GM23338 (cell line): ENCODE results near the gene TTC39A.

Experiments
- CREB1 ChIP-seq: fragments of 250-450 bp; sonication (Bioruptor Pico); IDR thresholded peaks from 2 replicates; pipeline ENCODE4 v1.5.0; 2020; ENCODE audit warnings: low read depth, mild to moderate bottlenecking, moderate library complexity
- EZH2 ChIP-seq: fragments of 200-600 bp; sonication (generic); IDR thresholded peaks from one replicate; pipeline ENCODE4 v1.8.0; 2017; ENCODE audit warnings: antibody characterized with exemption, mild to moderate bottlenecking, low read depth; ENCODE audit not compliant: unreplicated experiment
- EZH2phosphoT487 ChIP-seq: fragments of 200-600 bp; sonication (generic); IDR thresholded peaks from one replicate; pipeline ENCODE4 v1.8.1; 2018; ENCODE audit warnings: antibody characterized with exemption; ENCODE audit not compliant: unreplicated experiment
- JUNB ChIP-seq: IDR thresholded peaks from one replicate; pipeline ENCODE4 v1.6.1; 2016; ENCODE audit warnings: antibody characterized with exemption; ENCODE audit not compliant: unreplicated experiment
- NANOG ChIP-seq: IDR thresholded peaks from 2 replicates; pipeline ENCODE4 v1.6.1; 2016; ENCODE audit warnings: antibody characterized with exemption, borderline replicate concordance
- POLR2AphosphoS5 ChIP-seq: IDR thresholded peaks from 2 replicates; pipeline ENCODE4 v1.6.1; 2016; ENCODE audit warnings: antibody characterized with exemption, low read depth
- REST ChIP-seq: IDR thresholded peaks from one replicate; pipeline ENCODE4 v1.6.1; 2018; ENCODE audit warnings: antibody characterized with exemption; ENCODE audit not compliant: unreplicated experiment
- STAT1 ChIP-seq: IDR thresholded peaks from one replicate; pipeline ENCODE4 v1.6.1; 2016; ENCODE audit warnings: antibody characterized with exemption; ENCODE audit not compliant: unreplicated experiment
- ZNF114 ChIP-seq: fragments of 250-450 bp; sonication (Bioruptor Pico); IDR thresholded peaks from 2 replicates; pipeline ENCODE4 v1.5.0; 2020; ENCODE audit warnings: mild to moderate bottlenecking, moderate library complexity
- ZNF331 ChIP-seq: fragments of 250-450 bp; sonication (Bioruptor Pico); IDR thresholded peaks from 2 replicates; pipeline ENCODE4 v1.5.0; 2020; ENCODE audit warnings: low read depth, mild to moderate bottlenecking, moderate library complexity
- TF ChIP-seq, protein P1 (sequence below), 2 experiments: fragments of 200-600 bp in 1 of 2; sonication (generic) in 1 of 2; conservative IDR thresholded peaks; 2 replicates each; pipeline versions ENCODE4 v1.5.1 to v1.6.1; 2016 to 2017; ENCODE audit warnings: antibody characterized with exemption in 2 of 2, low read depth in 2 of 2, mild to moderate bottlenecking in 2 of 2, moderate library complexity in 1 of 2

DNA sequence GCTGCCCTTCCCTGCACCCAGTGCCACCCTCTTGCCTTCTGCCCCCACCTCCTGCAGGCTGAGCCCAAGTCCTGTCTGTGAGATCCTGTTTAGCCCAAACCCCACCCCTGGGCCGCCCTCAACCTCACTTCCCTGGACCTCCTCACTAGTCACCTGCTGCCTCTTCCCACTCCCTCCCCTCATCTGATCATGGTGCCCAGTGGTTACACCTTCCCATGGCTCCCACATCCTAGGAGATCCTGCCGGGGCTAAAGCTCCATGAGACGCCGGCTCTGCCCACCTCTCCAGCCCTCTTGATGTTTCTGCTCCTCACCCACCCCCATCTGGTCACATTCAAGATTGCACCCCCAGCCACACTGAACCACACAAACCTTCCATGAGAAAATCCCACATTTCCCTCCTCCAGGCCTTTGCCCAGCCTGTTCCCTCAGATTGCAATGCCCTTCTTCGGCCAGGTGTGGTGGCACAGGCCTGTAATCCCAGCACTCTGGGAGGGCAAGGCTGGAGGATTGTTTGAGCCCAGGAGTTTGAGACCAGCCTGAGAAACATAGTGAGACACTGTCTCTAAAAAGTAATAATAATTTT, 17.0 kb downstream of the TTC39A start:
- TF ChIP-seq, protein P1, sequence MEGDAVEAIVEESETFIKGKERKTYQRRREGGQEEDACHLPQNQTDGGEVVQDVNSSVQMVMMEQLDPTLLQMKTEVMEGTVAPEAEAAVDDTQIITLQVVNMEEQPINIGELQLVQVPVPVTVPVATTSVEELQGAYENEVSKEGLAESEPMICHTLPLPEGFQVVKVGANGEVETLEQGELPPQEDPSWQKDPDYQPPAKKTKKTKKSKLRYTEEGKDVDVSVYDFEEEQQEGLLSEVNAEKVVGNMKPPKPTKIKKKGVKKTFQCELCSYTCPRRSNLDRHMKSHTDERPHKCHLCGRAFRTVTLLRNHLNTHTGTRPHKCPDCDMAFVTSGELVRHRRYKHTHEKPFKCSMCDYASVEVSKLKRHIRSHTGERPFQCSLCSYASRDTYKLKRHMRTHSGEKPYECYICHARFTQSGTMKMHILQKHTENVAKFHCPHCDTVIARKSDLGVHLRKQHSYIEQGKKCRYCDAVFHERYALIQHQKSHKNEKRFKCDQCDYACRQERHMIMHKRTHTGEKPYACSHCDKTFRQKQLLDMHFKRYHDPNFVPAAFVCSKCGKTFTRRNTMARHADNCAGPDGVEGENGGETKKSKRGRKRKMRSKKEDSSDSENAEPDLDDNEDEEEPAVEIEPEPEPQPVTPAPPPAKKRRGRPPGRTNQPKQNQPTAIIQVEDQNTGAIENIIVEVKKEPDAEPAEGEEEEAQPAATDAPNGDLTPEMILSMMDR (conservative IDR thresholded peaks at IDR 0.05; ENCODE audit: low read depth in 2 of 2), result peak; percentile 45 to 47
- no peak for TF ChIP-seq EZH2
- no peak for TF ChIP-seq EZH2phosphoT487
- TF ChIP-seq STAT1, result no peak
- no peak for TF ChIP-seq NANOG
- TF ChIP-seq REST, result no peak
- TF ChIP-seq JUNB, result no peak
- no peak for TF ChIP-seq POLR2AphosphoS5
- no peak for TF ChIP-seq ZNF114 (CRISPR knock-in tag)
- TF ChIP-seq CREB1 (CRISPR knock-in tag), result no peak
- TF ChIP-seq ZNF331 (CRISPR knock-in tag), result no peak
